ENCODE data around the gene EBF3.

Gene EBF3

GRCh38 chr10:129938460-129938859 is 25.6 kb downstream of the EBF3 start:
- no peak for TF ChIP-seq CTCF (IDR thresholded peaks at IDR 0.05; ENCODE audit: borderline replicate concordance, insufficient read depth, low read depth, low read length)
- H3K4me3 ChIP-seq (ENCODE audit: low read depth, low read length) = no peak overlapping the region

- no peak overlapping the region for H3K4me3 ChIP-seq (ENCODE audit: low read depth, low read length)
- TF ChIP-seq CTCF (IDR thresholded peaks at IDR 0.05; ENCODE audit: borderline replicate concordance, insufficient read depth, low read depth, low read length) = no peak
These were observed 26.7 kb downstream of the EBF3 start for GRCh38 chr10:129937351-129937751.

GRCh38 chr10:129936923-129937300 is 27.2 kb downstream of the EBF3 start:
- TF ChIP-seq CTCF (IDR thresholded peaks at IDR 0.05; ENCODE audit: borderline replicate concordance, insufficient read depth, low read depth, low read length) = no peak
- H3K4me3 ChIP-seq (ENCODE audit: low read depth, low read length) = no peak overlapping the region

- TF ChIP-seq CTCF (IDR thresholded peaks at IDR 0.05; ENCODE audit: borderline replicate concordance, insufficient read depth, low read depth, low read length) = no peak
- no peak overlapping the region for H3K4me3 ChIP-seq (ENCODE audit: low read depth, low read length)
These were observed 27.7 kb downstream of the EBF3 start for GRCh38 chr10:129936266-129936922.

- H3K4me3 ChIP-seq (ENCODE audit: low read depth, low read length) = no peak overlapping the region
- TF ChIP-seq CTCF (IDR thresholded peaks at IDR 0.05; ENCODE audit: borderline replicate concordance, insufficient read depth, low read depth, low read length) = no peak
These were observed 28.3 kb downstream of the EBF3 start for GRCh38 chr10:129935867-129936152.

GRCh38 chr10:129935102-129935866 is 28.8 kb downstream of the EBF3 start:
- no peak overlapping the region for H3K4me3 ChIP-seq (ENCODE audit: low read depth, low read length)
- TF ChIP-seq CTCF (IDR thresholded peaks at IDR 0.05; ENCODE audit: borderline replicate concordance, insufficient read depth, low read depth, low read length) = no peak

Data from GM12875 (cell line).